GM19351 (cell line): Measurements from ENCODE around the gene DAP3.

Experiments used
- ATAC-seq: cut with Tn5 transposase; IDR thresholded peaks from one replicate; pipeline ENCODE4 v1.9.1; 2021; ENCODE audit warnings: mild to moderate bottlenecking, moderate library complexity; ENCODE audit not compliant: unreplicated experiment

DAP3 gene

DNA sequence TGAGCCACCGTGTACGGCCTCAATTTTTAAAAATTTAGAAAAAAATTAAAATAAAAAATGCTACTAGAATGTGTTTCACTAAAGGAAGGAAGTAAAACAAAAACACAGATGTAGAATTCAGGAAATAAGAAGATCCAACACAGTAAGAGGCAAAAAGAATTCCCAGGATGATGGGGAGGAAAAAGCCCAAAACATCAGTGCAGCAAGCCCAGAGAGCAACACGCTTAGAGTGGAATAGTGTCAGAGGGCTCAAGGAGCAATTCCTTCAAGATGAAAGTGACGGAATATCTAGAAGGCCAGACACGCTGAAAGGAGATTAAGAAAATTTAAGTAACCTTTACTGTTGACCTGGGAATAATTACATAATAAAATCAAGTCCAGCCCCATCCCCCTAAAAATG is 80.4 kb downstream of the DAP3 start:
- ATAC-seq: no peak

GRCh38 chr1:155773221-155773620 is 84.3 kb downstream of the DAP3 start:
- ATAC-seq: no peak

GRCh38 chr1:155776414-155776813 is 87.5 kb downstream of the DAP3 start:
- no peak for ATAC-seq

GRCh38 chr1:155777582-155777981 is 88.7 kb downstream of the DAP3 start:
- ATAC-seq: no peak
